Activated naive CD4-positive, alpha-beta T cell treated with anti-CD3 and anti-CD28 coated beads for 36 hours (primary cell): ENCODE data around the gene SUDS3. TPM values are rescaled to one million over a fixed set of nuclear protein-coding genes. Genes with fewer than 3 reads are reported as not detected.
"Not testable (repeated sequence)": the region's sequence is repeated elsewhere in the genome, so short reads cannot be mapped to it uniquely, and the experiment has no call there.

Source experiments
- CTCF ChIA-PET: fragments of 350-600 bp; sonication (Branson Sonifier 250); formaldehyde crosslinking; loops from one replicate; lab custom pipeline; 2021; ENCODE audit warnings: antibody characterized with exemption; lab: Charles Lee
- DNase-seq: peaks from one replicate; pipeline ENCODE4 v3.0.0-alpha.2; 2020
- H3K27ac Mint-ChIP-seq: one replicate; pipeline ENCODE4 v1.8.0; 2021; ENCODE audit warnings: mild to moderate bottlenecking, mixed read lengths
- H3K27me3 Mint-ChIP-seq: one replicate; pipeline ENCODE4 v1.8.0; 2021; ENCODE audit warnings: low read depth, mixed read lengths
- H3K36me3 Mint-ChIP-seq: one replicate; pipeline ENCODE4 v1.8.0; 2021; ENCODE audit warnings: low read depth, mixed read lengths
- H3K4me1 Mint-ChIP-seq: one replicate; pipeline ENCODE4 v1.8.0; 2021; ENCODE audit warnings: low read depth, mixed read lengths
- H3K4me3 Mint-ChIP-seq: one replicate; pipeline ENCODE4 v1.8.0; 2021; ENCODE audit warnings: mild to moderate bottlenecking, moderate library complexity, mixed read lengths
- H3K9me3 Mint-ChIP-seq: one replicate; pipeline ENCODE4 v1.8.0; 2021; ENCODE audit warnings: mixed read lengths
- intact Hi-C: fragments of 100-400 bp; cut with micrococcal nuclease; formaldehyde crosslinking; loops from one replicate; pipeline ENCODE4 v1.15.1; 2023
- total RNA-seq, 2 experiments: library from RNA; stranded (reverse); gene quantifications; one replicate each; pipeline ENCODE4 v1.2.3, GENCODE V29; 2021

SUDS3 gene
- total RNA-seq, 2 experiments from 2014 or later = 17.5 to 18.6 TPM

DNA sequence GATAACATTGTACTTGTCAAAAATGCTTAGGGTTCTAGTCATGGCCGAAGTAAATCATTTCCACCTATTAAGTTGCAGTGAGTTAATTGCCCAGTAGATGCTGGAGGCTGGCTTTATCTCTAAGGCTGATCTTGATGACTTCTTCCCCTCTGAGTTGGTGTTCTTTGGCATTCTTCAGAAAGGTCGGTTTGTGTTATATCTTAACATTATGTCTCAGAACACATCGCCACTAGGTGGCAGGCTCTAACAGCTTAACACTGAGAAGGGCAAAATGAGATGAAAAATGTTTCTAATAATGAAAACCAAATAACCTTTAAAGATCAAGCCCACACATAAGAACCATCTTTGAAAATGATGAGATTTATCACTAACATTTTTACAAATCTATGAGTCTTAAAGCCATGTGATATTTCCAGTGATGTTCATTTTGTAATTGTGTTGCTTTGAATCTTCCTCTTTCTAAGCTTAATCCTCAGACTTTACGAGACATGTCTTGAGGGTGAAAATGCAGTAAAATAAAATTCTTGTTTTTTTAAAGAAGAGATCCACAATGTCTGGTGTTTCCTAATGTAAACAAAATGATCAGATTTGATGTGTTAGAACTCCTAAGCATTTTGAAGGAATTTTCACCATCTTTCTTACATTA is 28.6 kb downstream of the SUDS3 start:
- peak; percentile 81 for DNase-seq
- Mint-ChIP-seq H3K27me3 (no peaks in the 10 kb centered on the region), H3K4me1 (no peaks in the 10 kb centered on the region), H3K36me3 (peaks cover 20% of the 10 kb centered on the region), H3K27ac (no peak overlapping the region), H3K9me3 (no peaks in the 10 kb centered on the region), H3K4me3 (no peak overlapping the region)
- CTCF ChIA-PET = interaction anchor here (0.6 to 1.6 kb wide), 6 partner anchors 10 to 849 kb away, joined by 3 to 5 read pairs (median 3); no protein-coding TSS in a partner anchor
- intact Hi-C loops = loop anchor here (1.0 to 5.0 kb wide), 6 partner anchors 307 to 1244 kb away; no protein-coding TSS in a partner anchor

DNA sequence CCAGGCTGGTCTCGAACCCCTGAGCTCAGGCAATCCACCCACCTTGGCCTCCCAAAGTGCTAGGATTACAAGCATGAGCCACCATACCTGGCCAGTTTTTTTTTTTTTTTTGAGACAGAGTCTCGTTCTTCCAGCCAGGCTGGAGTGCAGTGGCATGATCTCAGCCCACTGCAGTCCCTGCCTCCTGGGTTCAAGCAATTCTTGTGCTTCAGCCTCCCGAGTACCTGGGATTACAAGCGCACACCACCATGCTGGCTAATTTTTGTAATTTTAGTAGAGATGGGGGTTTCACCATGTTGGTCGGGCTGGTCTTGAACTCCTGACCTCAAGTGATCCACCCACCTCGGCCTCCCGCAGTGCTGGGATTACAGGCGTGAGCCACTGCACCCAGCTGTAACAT is 31.9 kb downstream of the SUDS3 start:
- intact Hi-C loops = loop anchor here (5.0 kb wide), 2 partner anchors 304 to 1139 kb away; no protein-coding TSS in a partner anchor
- not testable (repeated sequence) for DNase-seq, H3K4me1 Mint-ChIP-seq, H3K27me3 Mint-ChIP-seq, H3K4me3 Mint-ChIP-seq, H3K9me3 Mint-ChIP-seq, H3K27ac Mint-ChIP-seq
- CTCF ChIA-PET = interaction anchor here (0.7 kb wide), 1 partner anchor 15 kb away, joined by 3 read pairs; no protein-coding TSS in a partner anchor
- H3K36me3 Mint-ChIP-seq = peaks cover 40% of the 10 kb centered on the region

DNA sequence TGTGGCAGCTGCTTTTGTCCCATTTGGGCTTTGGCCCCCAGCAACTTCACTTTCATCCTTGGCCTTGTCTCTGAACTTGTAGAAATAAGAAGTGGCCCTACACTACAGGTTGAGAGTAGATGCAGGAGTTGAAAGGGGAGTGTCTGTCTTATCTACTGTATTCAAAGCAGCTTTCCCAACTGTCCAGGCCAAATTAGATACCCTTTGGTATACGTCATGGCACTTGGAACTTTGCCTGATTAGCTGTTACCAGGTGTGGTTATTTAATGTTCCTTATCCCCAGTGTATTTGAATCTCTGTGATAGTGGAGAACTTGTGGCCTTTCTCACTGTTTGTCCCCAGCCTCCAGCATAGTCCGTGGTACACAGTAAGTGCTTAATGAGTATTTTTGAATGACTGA is 33.5 kb downstream of the SUDS3 start:
- intact Hi-C loops = loop anchor here (5.0 kb wide), 2 partner anchors 302 to 1137 kb away; no protein-coding TSS in a partner anchor
- Mint-ChIP-seq H3K4me3 (no peak overlapping the region), H3K4me1 (no peaks in the 10 kb centered on the region), H3K27me3 (no peaks in the 10 kb centered on the region), H3K36me3 (peaks cover 55% of the 10 kb centered on the region), H3K9me3 (peaks cover 6% of the 10 kb centered on the region), H3K27ac (no peak overlapping the region)
- CTCF ChIA-PET = no interaction called here
- DNase-seq = no peak

- CTCF ChIA-PET = no interaction called here
- Mint-ChIP-seq H3K27ac (no peak overlapping the region), H3K9me3 (no peaks in the 10 kb centered on the region), H3K4me3 (no peak overlapping the region), H3K27me3 (no peaks in the 10 kb centered on the region), H3K36me3 (peaks cover 40% of the 10 kb centered on the region), H3K4me1 (no peaks in the 10 kb centered on the region)
- intact Hi-C loops = no loop called here
- DNase-seq = no peak
Observed at GRCh38 chr12:118417942-118418341, 41.6 kb downstream of the SUDS3 start.

DNA sequence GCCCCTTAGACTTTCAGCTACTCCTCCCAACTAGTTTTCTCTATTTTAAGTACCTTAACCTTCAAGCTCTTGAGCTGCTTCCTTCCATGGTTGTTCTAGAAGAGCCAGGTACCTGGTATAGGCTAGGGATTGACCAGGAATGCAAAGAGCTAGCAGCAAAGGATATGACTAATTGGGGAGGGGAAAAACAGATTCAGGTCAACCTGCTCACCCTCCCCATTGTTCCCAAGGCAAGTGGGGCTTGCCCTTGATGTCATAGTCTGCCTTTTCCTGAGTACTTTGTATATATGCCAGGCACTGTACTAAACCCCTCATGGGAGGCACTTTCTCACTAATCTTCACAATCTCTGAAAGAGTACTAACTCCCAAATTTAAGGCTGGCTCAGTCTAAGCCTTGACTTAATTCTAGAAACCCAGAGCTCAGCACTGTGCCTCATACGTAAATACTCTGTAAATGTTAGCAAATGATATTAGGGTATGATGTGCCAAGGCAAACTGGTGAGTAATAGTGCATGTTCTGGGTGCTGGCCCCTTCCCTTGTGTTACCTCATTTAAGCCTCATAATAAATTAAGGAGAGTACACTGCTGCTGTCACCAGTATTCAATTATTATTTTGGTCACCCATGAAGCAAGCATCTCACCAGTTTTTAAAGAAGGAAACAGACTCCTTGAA is 42.2 kb downstream of the SUDS3 start:
- Mint-ChIP-seq H3K9me3 (no peaks in the 10 kb centered on the region), H3K36me3 (peaks cover 35% of the 10 kb centered on the region), H3K4me1 (no peaks in the 10 kb centered on the region), H3K27me3 (no peaks in the 10 kb centered on the region), H3K27ac (no peak overlapping the region), H3K4me3 (no peak overlapping the region)
- DNase-seq = no peak
- intact Hi-C loops = no loop called here
- CTCF ChIA-PET = no interaction called here

DNA sequence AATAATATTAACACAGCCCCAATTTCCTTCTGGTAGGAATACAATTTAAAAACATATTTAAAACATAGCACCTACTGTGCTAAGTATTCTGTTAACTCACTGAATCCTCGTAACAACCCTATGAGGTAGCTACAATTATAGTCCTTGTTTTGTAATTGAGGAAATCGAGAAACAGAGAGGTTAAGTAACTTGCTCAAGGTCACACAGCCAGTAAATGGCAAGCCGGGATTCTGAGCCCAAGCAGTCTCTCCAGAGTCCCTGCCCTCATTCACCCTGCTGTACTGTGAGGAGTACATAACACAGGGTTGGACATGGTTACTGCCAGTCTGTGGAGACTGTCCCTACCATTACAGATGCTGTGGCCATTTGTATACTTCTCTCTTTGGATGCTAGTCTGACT is 44.3 kb downstream of the SUDS3 start:
- no peaks in the 10 kb centered on the region for H3K27me3 Mint-ChIP-seq
- intact Hi-C loops = no loop called here
- no peaks in the 10 kb centered on the region for H3K9me3 Mint-ChIP-seq
- peaks cover 19% of the 10 kb centered on the region for H3K36me3 Mint-ChIP-seq
- no peak for DNase-seq
- no peak overlapping the region for H3K4me3 Mint-ChIP-seq
- H3K27ac Mint-ChIP-seq = no peak overlapping the region
- H3K4me1 Mint-ChIP-seq = no peaks in the 10 kb centered on the region
- CTCF ChIA-PET = no interaction called here

- H3K27me3 Mint-ChIP-seq = no peaks in the 10 kb centered on the region
- H3K27ac Mint-ChIP-seq = no peak overlapping the region
- no peak overlapping the region for H3K4me3 Mint-ChIP-seq
- peaks cover 10% of the 10 kb centered on the region for H3K36me3 Mint-ChIP-seq
- intact Hi-C loops = no loop called here
- CTCF ChIA-PET = no interaction called here
- H3K9me3 Mint-ChIP-seq = no peaks in the 10 kb centered on the region
- no peak for DNase-seq
- no peaks in the 10 kb centered on the region for H3K4me1 Mint-ChIP-seq
Observed at GRCh38 chr12:118424884-118425283, 48.5 kb downstream of the SUDS3 start.

- Mint-ChIP-seq H3K36me3 (peaks cover 10% of the 10 kb centered on the region), H3K9me3 (no peaks in the 10 kb centered on the region), H3K4me3 (no peak overlapping the region), H3K27me3 (no peaks in the 10 kb centered on the region), H3K27ac (no peak overlapping the region), H3K4me1 (no peaks in the 10 kb centered on the region)
- no peak for DNase-seq
- intact Hi-C loops = no loop called here
- CTCF ChIA-PET = no interaction called here
Observed at GRCh38 chr12:118425364-118425763, 49.0 kb downstream of the SUDS3 start.

- H3K27me3 Mint-ChIP-seq = no peaks in the 10 kb centered on the region
- no peak overlapping the region for H3K4me3 Mint-ChIP-seq
- H3K27ac Mint-ChIP-seq = no peak overlapping the region
- intact Hi-C loops = no loop called here
- no peak for DNase-seq
- CTCF ChIA-PET = interaction anchor here (1.1 kb wide), 1 partner anchor 571 kb away, joined by 4 read pairs; no protein-coding TSS in a partner anchor
- no peaks in the 10 kb centered on the region for H3K9me3 Mint-ChIP-seq
- H3K4me1 Mint-ChIP-seq = no peaks in the 10 kb centered on the region
- peaks cover 11% of the 10 kb centered on the region for H3K36me3 Mint-ChIP-seq
Observed at GRCh38 chr12:118427819-118428218, 51.5 kb downstream of the SUDS3 start.

GRCh38 chr12:118428643-118429042 is 52.3 kb downstream of the SUDS3 start:
- intact Hi-C loops = no loop called here
- no peaks in the 10 kb centered on the region for H3K27me3 Mint-ChIP-seq

GRCh38 chr12:118429688-118430383 is 53.5 kb downstream of the SUDS3 start:
- Mint-ChIP-seq H3K4me1 (no peaks in the 10 kb centered on the region), H3K4me3 (no peak overlapping the region), H3K9me3 (no peaks in the 10 kb centered on the region), H3K27me3 (no peaks in the 10 kb centered on the region), H3K27ac (no peak overlapping the region), H3K36me3 (peaks cover 10% of the 10 kb centered on the region)
- intact Hi-C loops = no loop called here
- no peak for DNase-seq
- CTCF ChIA-PET = interaction anchor here (0.6 kb wide), 2 partner anchors 17 to 1219 kb away, joined by 3 read pairs; no protein-coding TSS in a partner anchor

More at GRCh38 chr12:118428643-118429042, 52.3 kb downstream of the SUDS3 start:
- Mint-ChIP-seq H3K4me1 (no peaks in the 10 kb centered on the region), H3K36me3 (peaks cover 10% of the 10 kb centered on the region), H3K4me3 (no peak overlapping the region), H3K27ac (no peak overlapping the region), H3K9me3 (no peaks in the 10 kb centered on the region)
- CTCF ChIA-PET = no interaction called here
- no peak for DNase-seq

GRCh38 chr12:118430516-118430915 is 54.2 kb downstream of the SUDS3 start:
- intact Hi-C loops = no loop called here
- H3K4me1 Mint-ChIP-seq = no peaks in the 10 kb centered on the region
- peaks cover 5% of the 10 kb centered on the region for H3K9me3 Mint-ChIP-seq
- no peak overlapping the region for H3K27ac Mint-ChIP-seq
- DNase-seq = no peak
- CTCF ChIA-PET = interaction anchor here (0.6 kb wide), 1 partner anchor 18 kb away, joined by 3 read pairs; no protein-coding TSS in a partner anchor
- no peak overlapping the region for H3K4me3 Mint-ChIP-seq
- peaks cover 8% of the 10 kb centered on the region for H3K36me3 Mint-ChIP-seq
- H3K27me3 Mint-ChIP-seq = no peaks in the 10 kb centered on the region
